ENCODE measurements around the gene ATG13.
A peak's percentile ranks its signal among the peaks of the same experiment; 100 is the strongest.

ATG13 gene

DNA sequence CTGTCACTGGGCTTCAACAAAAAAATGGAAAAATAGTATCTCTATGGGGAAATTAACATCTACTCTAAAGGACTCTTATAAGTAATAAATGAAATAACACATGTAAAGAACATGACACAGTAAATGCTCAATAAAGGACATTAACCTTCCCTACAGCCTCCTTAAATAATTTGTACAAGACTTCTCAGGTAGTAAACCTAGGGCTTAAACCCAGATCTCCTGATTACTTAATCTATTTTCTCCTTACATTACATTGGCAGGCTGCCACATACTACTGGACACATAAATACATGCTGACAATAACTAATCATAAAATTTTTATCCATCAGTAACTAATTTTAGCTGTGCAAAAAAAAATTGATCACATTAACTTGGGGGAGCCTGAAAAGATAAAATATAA, 28.4 kb upstream of the ATG13 start:
- H3K4me3 ChIP-seq (ENCODE audit: low read length): no peak overlapping the region
- no peaks in the 10 kb centered on the region for H3K9me2 ChIP-seq (replicated peaks; ENCODE audit: control insufficient read depth, low read length)
- peaks cover 18% of the 10 kb centered on the region for H3K4me1 ChIP-seq (ENCODE audit: control insufficient read depth, low read length)
- no peak overlapping the region for H3K27ac ChIP-seq (ENCODE audit: low read depth, low read length)
- H4K20me1 ChIP-seq (ENCODE audit: control insufficient read depth, insufficient read depth, low read depth, low read length): no peaks in the 10 kb centered on the region
- no peaks in the 10 kb centered on the region for H3K36me3 ChIP-seq (ENCODE audit: control insufficient read depth, low read length)
- H3F3A ChIP-seq (ENCODE audit: control insufficient read depth, insufficient read depth): no peaks in the 10 kb centered on the region
- TF ChIP-seq EZH2phosphoT487 (IDR thresholded peaks at IDR 0.05; ENCODE audit: borderline replicate concordance, low read length): no peak
- TF ChIP-seq, protein P1, sequence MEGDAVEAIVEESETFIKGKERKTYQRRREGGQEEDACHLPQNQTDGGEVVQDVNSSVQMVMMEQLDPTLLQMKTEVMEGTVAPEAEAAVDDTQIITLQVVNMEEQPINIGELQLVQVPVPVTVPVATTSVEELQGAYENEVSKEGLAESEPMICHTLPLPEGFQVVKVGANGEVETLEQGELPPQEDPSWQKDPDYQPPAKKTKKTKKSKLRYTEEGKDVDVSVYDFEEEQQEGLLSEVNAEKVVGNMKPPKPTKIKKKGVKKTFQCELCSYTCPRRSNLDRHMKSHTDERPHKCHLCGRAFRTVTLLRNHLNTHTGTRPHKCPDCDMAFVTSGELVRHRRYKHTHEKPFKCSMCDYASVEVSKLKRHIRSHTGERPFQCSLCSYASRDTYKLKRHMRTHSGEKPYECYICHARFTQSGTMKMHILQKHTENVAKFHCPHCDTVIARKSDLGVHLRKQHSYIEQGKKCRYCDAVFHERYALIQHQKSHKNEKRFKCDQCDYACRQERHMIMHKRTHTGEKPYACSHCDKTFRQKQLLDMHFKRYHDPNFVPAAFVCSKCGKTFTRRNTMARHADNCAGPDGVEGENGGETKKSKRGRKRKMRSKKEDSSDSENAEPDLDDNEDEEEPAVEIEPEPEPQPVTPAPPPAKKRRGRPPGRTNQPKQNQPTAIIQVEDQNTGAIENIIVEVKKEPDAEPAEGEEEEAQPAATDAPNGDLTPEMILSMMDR (IDR thresholded peaks at IDR 0.05; ENCODE audit: low read depth, low read length, poor library complexity, severe bottlenecking): no peak
- peaks cover 87% of the 10 kb centered on the region for H3K79me2 ChIP-seq (ENCODE audit: control insufficient read depth, low read length)
- no peaks in the 10 kb centered on the region for H3K27me3 ChIP-seq (ENCODE audit: control insufficient read depth, low read length)
- H3K9me3 ChIP-seq (ENCODE audit: control insufficient read depth, insufficient read depth, low read length): no peaks in the 10 kb centered on the region
- H3K4me2 ChIP-seq (ENCODE audit: low read length): no peak overlapping the region

DNA sequence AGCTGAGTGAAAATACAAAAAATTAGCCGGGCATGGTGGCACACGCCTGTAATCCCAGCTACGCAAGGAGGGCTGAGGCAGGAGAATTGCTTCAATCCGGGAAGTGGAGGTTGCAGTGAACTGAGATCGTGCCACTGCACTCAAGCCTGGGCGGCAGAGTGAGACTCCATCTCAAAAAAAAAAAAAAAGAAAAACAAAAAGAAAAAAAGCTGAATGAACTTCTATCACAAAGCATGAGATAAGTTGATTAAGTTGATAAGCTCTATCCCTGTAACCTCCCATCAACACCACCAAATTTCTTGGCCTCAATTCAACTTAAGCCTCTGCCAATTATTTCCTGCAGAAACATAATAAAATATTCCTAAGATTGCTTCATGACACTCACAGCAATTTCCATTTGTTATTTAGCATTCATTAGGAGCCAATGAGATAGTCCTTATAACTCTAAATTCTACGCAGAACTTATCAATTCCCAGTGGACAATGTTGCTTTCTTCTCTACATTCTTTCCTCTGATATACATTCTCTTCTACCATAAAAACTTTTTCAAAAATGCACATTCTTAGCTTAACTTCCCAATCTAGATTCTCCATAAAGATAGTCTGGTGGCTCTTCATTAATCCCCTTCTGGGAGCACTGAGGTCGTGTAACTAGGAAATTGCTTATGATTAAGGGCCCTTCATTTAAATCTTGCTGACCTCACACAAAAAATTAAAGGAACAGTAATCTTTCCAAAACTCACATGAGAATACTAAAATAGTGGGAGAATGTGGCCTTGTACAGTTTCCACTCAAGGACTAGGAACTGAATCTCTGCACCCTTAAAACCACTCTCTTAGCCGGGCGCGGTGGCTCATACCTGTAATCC, 26.4 kb upstream of the ATG13 start:
- H3F3A ChIP-seq (ENCODE audit: control insufficient read depth, insufficient read depth): no peaks in the 10 kb centered on the region
- no peak overlapping the region for H3K4me3 ChIP-seq (ENCODE audit: low read length)
- no peaks in the 10 kb centered on the region for H3K27me3 ChIP-seq (ENCODE audit: control insufficient read depth, low read length)
- H3K4me2 ChIP-seq (ENCODE audit: low read length): 0 out of 2 replicates have a peak overlapping the region, but pooled peaks have one; percentile 20
- H3K79me2 ChIP-seq (ENCODE audit: control insufficient read depth, low read length): peaks cover 78% of the 10 kb centered on the region
- no peaks in the 10 kb centered on the region for H4K20me1 ChIP-seq (ENCODE audit: control insufficient read depth, insufficient read depth, low read depth, low read length)
- H3K9me2 ChIP-seq (replicated peaks; ENCODE audit: control insufficient read depth, low read length): no peaks in the 10 kb centered on the region
- no peaks in the 10 kb centered on the region for H3K36me3 ChIP-seq (ENCODE audit: control insufficient read depth, low read length)
- no peaks in the 10 kb centered on the region for H3K9me3 ChIP-seq (ENCODE audit: control insufficient read depth, insufficient read depth, low read length)
- peaks cover 26% of the 10 kb centered on the region for H3K4me1 ChIP-seq (ENCODE audit: control insufficient read depth, low read length)
- TF ChIP-seq EZH2phosphoT487 (IDR thresholded peaks at IDR 0.05; ENCODE audit: borderline replicate concordance, low read length): no peak
- TF ChIP-seq, protein P1 (IDR thresholded peaks at IDR 0.05; ENCODE audit: low read depth, low read length, poor library complexity, severe bottlenecking): no peak
- no peak overlapping the region for H3K27ac ChIP-seq (ENCODE audit: low read depth, low read length)

DNA sequence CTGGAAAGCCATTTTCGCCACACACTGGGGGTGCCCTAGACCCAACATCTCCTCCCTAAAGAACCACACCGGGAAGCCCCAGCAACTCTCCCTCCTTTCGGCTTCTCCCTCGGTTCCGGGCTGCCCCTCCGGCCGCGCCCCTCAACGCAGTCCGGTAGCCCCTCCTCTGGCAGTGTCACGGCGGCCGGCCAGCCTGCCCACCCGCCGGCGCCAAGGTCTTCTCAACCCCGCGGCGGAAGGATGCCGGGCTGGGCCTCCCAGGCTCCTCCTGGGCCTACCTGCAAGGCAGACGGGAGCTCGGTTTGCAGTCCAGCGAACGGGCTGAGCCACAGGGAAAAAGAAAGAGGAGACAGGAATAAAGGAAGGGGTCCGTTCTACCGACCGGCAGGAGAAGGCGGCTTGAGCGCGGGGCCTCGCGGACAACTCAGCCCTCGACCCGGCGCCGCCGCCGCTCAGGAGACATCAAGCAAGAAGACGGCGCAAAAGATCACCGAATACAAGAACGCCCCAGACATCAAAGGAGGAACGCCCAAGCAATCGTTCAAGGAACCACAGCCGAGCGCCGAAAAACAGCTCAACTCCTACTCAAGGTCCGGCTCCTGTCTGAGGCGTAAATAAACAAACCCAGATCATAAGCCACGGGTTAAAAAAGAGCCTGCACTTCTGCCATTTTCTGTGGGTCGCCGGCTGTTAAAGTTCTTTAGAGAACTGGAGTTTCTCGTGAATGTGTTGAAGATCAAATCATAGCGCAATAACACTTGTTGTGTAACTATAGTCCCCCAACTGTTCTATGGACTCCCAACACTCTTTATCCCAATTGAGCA, 23.6 kb upstream of the ATG13 start, which contains the start of gene AMBRA1:
Gene AMBRA1, minus strand, starts transcription at position 474 of the 824 bp plus-strand sequence. CDS start 45,643 bp downstream, outside the sequence.
- H3K36me3 ChIP-seq (ENCODE audit: control insufficient read depth, low read length): no peaks in the 10 kb centered on the region
- peak within 1 kb of the TSS; percentile 82 for H3K4me3 ChIP-seq (ENCODE audit: low read length)
- no peaks in the 10 kb centered on the region for H3K9me2 ChIP-seq (replicated peaks; ENCODE audit: control insufficient read depth, low read length)
- TF ChIP-seq, protein P1 (IDR thresholded peaks at IDR 0.05; ENCODE audit: low read depth, low read length, poor library complexity, severe bottlenecking): no peak
- no peak for TF ChIP-seq EZH2phosphoT487 (IDR thresholded peaks at IDR 0.05; ENCODE audit: borderline replicate concordance, low read length)
- H3K27ac ChIP-seq (ENCODE audit: low read depth, low read length): peak within 1 kb of the TSS; percentile 28; the same call in 1 of the 2 replicates
- peaks cover 51% of the 10 kb centered on the region for H3K79me2 ChIP-seq (ENCODE audit: control insufficient read depth, low read length)
- H3K9me3 ChIP-seq (ENCODE audit: control insufficient read depth, insufficient read depth, low read length): no peaks in the 10 kb centered on the region
- no peaks in the 10 kb centered on the region for H4K20me1 ChIP-seq (ENCODE audit: control insufficient read depth, insufficient read depth, low read depth, low read length)
- no peaks in the 10 kb centered on the region for H3F3A ChIP-seq (ENCODE audit: control insufficient read depth, insufficient read depth)
- peak within 1 kb of the TSS; percentile 89 for H3K4me2 ChIP-seq (ENCODE audit: low read length)
- no peaks in the 10 kb centered on the region for H3K27me3 ChIP-seq (ENCODE audit: control insufficient read depth, low read length)
- H3K4me1 ChIP-seq (ENCODE audit: control insufficient read depth, low read length): peaks cover 26% of the 10 kb centered on the region
